T-helper 17 cell (primary cell): ENCODE measurements around the gene NEK7. TPM values are rescaled to one million over a fixed set of nuclear protein-coding genes. Genes with fewer than 3 reads are reported as not detected.
A peak's percentile ranks its signal among the peaks of the same experiment; 100 is the strongest.

Source experiments
- ATAC-seq: fragments of 150-1000 bp; cut with Tn5 transposase; 2 replicates; pipeline ENCODE4 v1.10.0; 2021; ENCODE audit warnings: mild to moderate bottlenecking, moderate library complexity
- DNase-seq, 3 donors: peaks; one replicate each; pipeline versions ENCODE4 v3.0.0 to v3.0.0-alpha.2; 2020 to 2021
- H3K9me3 ChIP-seq: one replicate; pipeline ENCODE4 v1.7.0; 2013; ENCODE audit warnings: low read length, mild to moderate bottlenecking; ENCODE audit not compliant: control insufficient read depth, poor library complexity, severe bottlenecking
- H3K27ac Mint-ChIP-seq: one replicate; pipeline ENCODE4 v1.8.0; 2022; ENCODE audit warnings: mild to moderate bottlenecking, moderate library complexity, mixed read lengths
- H3K27me3 Mint-ChIP-seq: one replicate; pipeline ENCODE4 v1.8.0; 2022; ENCODE audit warnings: mixed read lengths
- H3K36me3 Mint-ChIP-seq: one replicate; pipeline ENCODE4 v1.8.0; 2022; ENCODE audit warnings: low read depth, mixed read lengths
- H3K4me1 Mint-ChIP-seq: one replicate; pipeline ENCODE4 v1.8.0; 2022; ENCODE audit warnings: mild to moderate bottlenecking, mixed read lengths
- H3K4me3 Mint-ChIP-seq: one replicate; pipeline ENCODE4 v1.8.0; 2022; ENCODE audit warnings: mild to moderate bottlenecking, moderate library complexity, mixed read lengths
- total RNA-seq, 4 donors: library from RNA in 2 of 4; stranded (reverse) in 2 of 4; gene quantifications; one replicate each; pipeline ENCODE4 v1.2.3 and lab custom pipeline; 2022 to 2026

NEK7 gene
- total RNA-seq, 2 donors from 2014 or later, result 42.1 to 50.4 TPM

DNA sequence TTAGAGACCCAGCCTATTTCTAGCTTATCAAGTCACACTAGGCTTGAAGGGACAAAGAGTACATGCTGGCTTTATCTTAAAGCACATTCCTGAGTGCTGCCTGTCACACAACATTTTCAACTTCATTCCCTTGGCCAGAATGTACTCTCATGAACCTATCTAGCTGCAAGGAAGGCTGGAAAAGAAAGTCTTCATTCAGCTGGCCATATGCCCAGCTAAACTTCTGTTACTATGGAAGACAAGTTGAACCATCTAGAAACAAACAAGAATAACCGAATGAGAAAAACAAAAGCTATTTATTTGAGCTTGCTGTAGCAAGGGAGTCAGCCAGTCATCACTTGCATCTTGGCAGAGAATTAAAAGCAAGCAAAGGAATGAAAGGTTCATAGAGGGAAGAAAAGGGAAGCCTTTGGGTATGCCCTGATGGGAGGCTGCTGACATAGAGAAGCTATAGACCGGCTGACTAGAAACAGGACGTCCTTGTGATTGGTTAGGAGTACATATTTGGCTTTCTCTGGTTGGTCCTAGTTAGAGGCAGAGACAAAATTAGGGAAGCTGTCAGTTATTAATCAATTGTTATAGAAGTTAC lies 108.4 kb downstream of the NEK7 start:
- Mint-ChIP-seq H3K27ac (peak overlapping the region; percentile 29), H3K4me3 (no peak overlapping the region), H3K4me1 (peaks cover 13% of the 10 kb centered on the region), H3K36me3 (peaks cover 2% of the 10 kb centered on the region), H3K27me3 (no peaks in the 10 kb centered on the region)
- H3K9me3 ChIP-seq, result no peaks in the 10 kb centered on the region
- ATAC-seq (no peak), DNase-seq (no peak)

DNA sequence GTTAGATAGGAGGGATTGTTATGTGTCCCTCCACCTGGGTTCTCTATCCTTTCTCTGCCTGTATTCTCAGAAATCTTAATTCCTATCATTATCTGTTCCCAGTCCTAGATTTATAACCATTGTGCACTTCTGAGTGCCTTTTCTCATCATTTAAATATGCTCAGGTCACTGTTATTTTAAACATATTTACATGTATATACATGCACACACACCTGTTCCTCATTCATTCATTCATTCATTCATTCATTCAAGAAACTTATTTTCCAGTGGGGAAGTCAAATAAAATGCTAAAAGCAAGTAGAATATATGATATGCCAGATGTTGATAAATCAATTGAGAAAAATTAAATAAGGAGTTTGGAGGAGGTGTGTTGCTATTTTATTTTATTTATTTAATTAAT lies 110.3 kb downstream of the NEK7 start:
- H3K9me3 ChIP-seq, result no peaks in the 10 kb centered on the region
- Mint-ChIP-seq H3K4me1 (peaks cover 9% of the 10 kb centered on the region), H3K27me3 (no peaks in the 10 kb centered on the region), H3K36me3 (no peaks in the 10 kb centered on the region), H3K27ac (no peak overlapping the region), H3K4me3 (no peak overlapping the region)
- ATAC-seq (no peak), DNase-seq (no peak)

DNA sequence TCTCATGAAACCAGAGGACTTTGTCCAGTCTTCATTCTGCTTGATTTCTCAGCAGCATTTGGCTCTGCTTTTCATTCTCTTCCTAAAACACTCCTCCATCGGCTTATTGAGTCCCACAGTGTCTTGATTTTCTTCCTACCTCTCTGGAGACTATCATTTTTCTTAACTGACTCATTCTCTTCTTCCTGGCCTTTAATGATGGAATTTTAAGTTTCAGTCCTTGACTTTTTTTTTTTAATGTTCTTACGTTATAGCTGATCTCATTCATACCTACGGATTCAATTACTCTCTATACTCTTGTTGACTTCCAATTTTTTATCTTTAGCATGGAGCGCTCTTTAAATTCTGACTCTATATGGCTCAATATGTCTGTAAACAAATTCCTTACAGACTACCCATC lies 111.1 kb downstream of the NEK7 start:
- ATAC-seq, result no peak
- DNase-seq, result no peak
- no peak overlapping the region for H3K27ac Mint-ChIP-seq

DNA sequence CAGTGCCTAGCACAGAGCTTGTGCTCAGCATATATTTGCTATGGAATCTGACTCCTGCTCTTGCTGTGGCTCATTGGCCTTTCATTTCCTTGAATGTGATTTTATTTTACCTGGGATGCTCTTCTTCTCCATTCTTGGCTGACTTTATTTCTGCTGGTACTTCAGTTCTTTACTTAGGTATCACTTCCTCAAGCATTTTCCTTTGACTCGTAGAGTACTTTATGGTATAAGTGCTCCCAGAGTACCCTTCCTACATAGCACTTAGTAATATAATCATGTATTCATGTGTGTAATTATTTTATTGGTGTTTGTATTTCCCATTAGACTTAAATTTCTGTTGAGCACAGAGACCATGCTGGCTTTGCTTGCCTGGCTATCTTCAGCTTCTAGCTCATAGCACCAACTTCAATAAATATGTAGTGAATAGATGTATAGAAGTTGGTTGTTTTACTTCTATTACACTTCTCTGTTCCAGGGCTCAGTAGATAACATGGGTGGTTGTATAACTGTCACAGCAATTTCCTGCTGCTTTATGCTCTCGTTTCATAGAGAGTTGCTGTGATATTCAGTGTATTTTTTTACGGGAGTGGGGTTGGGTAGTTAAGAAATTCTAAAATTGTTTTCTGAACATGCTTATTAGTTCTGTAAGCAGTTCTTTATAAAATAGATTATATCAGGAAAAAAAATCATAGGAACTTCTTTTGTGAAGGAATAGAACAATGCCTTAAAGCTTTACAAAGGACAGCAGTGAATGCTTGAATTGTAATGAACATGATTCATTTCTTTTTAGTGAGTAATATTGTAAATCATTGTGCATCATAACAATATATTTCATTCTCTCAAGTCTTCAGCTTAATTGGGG lies 112.2 kb downstream of the NEK7 start:
- Mint-ChIP-seq H3K27me3 (no peaks in the 10 kb centered on the region), H3K4me3 (no peak overlapping the region), H3K4me1 (peaks cover 9% of the 10 kb centered on the region), H3K36me3 (no peaks in the 10 kb centered on the region), H3K27ac (no peak overlapping the region)
- DNase-seq (no peak), ATAC-seq (no peak)
- H3K9me3 ChIP-seq, result no peaks in the 10 kb centered on the region

More for the DNA sequence above, 111.1 kb downstream of the NEK7 start:
- peaks cover 9% of the 10 kb centered on the region for H3K4me1 Mint-ChIP-seq
- H3K36me3 Mint-ChIP-seq, result no peaks in the 10 kb centered on the region
- no peaks in the 10 kb centered on the region for H3K27me3 Mint-ChIP-seq
- H3K4me3 Mint-ChIP-seq, result no peak overlapping the region
- H3K9me3 ChIP-seq, result no peaks in the 10 kb centered on the region

DNA sequence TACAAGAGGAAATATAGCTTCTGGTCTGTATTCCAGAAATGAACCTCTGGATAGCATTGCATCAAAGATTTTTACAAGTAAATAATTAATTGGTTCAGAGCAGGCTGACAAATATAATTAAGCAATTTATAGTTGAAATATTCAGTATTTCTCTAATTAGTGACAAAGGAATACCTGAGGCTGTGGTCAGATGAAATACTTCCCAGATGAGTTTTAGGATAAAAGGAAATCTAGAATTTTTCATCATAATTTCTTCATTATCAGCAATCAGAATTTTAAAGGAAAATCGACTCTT lies 112.8 kb downstream of the NEK7 start:
- peaks cover 9% of the 10 kb centered on the region for H3K4me1 Mint-ChIP-seq
- H3K4me3 Mint-ChIP-seq, result no peak overlapping the region
- H3K9me3 ChIP-seq, result no peaks in the 10 kb centered on the region
- ATAC-seq, result no peak
- H3K36me3 Mint-ChIP-seq, result no peaks in the 10 kb centered on the region
- H3K27ac Mint-ChIP-seq, result no peak overlapping the region
- no peaks in the 10 kb centered on the region for H3K27me3 Mint-ChIP-seq
- no peak for DNase-seq

DNA sequence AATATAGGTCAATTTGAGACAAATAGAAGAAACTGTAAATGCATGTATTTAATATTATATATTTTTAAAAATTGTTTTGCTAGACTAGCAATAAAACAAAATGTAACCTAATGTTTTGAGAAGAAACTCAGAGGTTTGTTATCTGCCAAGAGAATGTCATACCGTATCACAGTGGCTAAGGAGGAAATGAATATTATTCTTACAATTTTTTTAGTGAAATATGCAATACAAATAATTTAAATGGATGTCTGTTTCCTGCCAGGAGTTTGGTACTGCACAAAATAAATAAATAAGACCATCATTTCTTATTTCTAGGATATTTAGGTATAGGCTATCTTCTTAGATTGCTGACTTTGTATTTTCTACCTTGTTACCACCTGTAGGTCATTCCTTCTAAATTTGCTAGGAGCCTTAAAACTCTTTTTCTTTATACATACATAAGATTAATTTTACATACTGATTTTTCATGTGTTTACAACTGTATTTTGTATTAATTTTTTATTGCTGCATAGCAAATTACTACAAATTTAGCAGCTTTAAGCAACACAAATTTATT lies 113.6 kb downstream of the NEK7 start:
- H3K9me3 ChIP-seq, result no peaks in the 10 kb centered on the region
- Mint-ChIP-seq H3K4me1 (peaks cover 4% of the 10 kb centered on the region), H3K4me3 (no peak overlapping the region), H3K36me3 (no peaks in the 10 kb centered on the region), H3K27ac (no peak overlapping the region), H3K27me3 (no peaks in the 10 kb centered on the region)
- no peak for DNase-seq
- no peak for ATAC-seq

DNA sequence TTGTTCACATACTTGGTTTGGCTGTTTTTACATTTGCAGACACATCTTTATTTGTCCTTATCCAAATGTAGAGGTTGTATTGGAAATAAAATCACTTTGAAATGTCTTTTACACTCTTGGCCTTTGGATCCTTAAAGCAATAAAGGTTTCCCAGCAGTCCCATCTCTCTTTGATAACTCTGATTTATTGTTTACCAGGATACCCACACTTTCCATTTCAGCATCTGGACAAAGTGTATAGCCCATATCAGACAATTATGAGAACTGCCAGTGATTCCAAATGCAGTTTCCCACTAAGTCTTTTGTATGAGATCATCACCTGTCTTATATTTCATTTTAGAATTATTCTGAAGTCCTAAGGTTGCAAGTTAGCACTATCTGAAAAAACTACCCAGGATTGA lies 114.7 kb downstream of the NEK7 start:
- H3K9me3 ChIP-seq, result no peaks in the 10 kb centered on the region
- no peak overlapping the region for H3K27ac Mint-ChIP-seq
- no peak for DNase-seq
- no peak for ATAC-seq
- H3K4me3 Mint-ChIP-seq, result no peak overlapping the region
- H3K27me3 Mint-ChIP-seq, result no peaks in the 10 kb centered on the region
- no peaks in the 10 kb centered on the region for H3K4me1 Mint-ChIP-seq
- no peaks in the 10 kb centered on the region for H3K36me3 Mint-ChIP-seq

DNA sequence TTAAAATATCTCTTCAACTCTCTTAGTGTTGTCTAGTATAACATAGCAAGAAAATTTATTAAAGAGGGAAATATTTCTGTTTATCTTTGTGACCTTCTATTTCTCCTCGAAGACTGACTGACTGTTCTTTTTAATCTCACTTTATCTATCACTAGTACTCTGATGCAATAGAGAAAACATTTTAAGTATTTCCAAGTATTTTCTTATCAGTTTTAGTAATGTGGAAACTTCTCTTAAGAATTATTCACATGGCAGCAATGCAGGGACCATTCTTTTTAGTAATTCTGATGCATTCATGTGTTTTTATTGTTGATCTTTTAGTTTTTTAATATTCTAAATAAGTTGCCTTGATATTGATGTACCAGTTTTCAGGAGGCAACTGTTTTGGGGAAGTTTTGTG lies 115.7 kb downstream of the NEK7 start:
- H3K9me3 ChIP-seq, result no peaks in the 10 kb centered on the region
- Mint-ChIP-seq H3K4me3 (no peak overlapping the region), H3K36me3 (no peaks in the 10 kb centered on the region), H3K4me1 (no peaks in the 10 kb centered on the region), H3K27ac (no peak overlapping the region), H3K27me3 (no peaks in the 10 kb centered on the region)
- ATAC-seq (no peak), DNase-seq (no peak)

DNA sequence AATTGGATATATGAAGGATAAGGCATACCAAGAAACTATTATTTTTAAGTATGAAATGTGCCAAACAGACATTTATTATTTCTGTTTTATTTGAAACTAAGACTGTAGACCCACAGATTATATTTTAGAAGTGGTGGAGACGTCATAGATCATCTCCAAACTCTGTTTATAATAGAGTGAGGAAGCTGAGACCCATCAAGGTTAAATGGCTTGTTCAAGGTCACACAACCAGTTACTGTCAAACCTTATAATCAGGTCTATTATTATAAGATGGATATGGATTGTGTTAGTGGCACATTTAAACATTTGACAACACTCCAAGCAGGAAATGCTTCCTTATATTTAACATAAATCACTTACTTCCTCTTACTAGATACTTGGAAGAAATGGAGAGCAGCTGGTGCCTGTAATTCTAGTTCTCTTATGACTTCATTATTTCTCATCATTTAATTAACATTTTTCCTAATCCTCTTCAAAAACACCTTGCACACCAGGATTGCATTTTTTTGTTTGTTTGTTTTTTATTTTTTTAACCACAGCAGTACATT lies 117.0 kb downstream of the NEK7 start:
- Mint-ChIP-seq H3K36me3 (no peaks in the 10 kb centered on the region), H3K4me1 (no peaks in the 10 kb centered on the region), H3K27me3 (no peaks in the 10 kb centered on the region), H3K27ac (no peak overlapping the region), H3K4me3 (no peak overlapping the region)
- H3K9me3 ChIP-seq, result no peaks in the 10 kb centered on the region
- ATAC-seq (no peak), DNase-seq (no peak)

DNA sequence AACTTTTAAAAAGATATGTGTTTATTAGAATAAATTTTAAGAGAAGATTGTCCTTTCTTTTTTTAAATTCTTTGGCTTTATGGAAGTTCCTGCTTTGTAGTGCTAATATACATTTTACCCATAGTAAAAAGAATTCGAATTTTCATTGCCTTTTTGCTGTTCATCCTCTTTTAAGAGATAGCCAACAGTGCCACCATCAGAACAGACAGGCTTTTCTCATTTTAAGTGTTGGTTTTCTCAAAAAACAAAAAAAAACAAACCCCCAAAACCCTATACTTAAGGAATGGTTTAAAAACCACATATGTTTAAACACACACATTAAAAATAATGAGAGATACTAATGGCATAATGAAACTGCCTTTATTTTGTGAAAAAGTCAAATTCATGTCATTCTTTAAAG lies 118.8 kb downstream of the NEK7 start:
- H3K4me3 Mint-ChIP-seq, result no peak overlapping the region
- H3K9me3 ChIP-seq, result no peaks in the 10 kb centered on the region
- H3K36me3 Mint-ChIP-seq, result no peaks in the 10 kb centered on the region
- ATAC-seq (no peak), DNase-seq (no peak)
- no peak overlapping the region for H3K27ac Mint-ChIP-seq
- no peaks in the 10 kb centered on the region for H3K4me1 Mint-ChIP-seq
- H3K27me3 Mint-ChIP-seq, result no peaks in the 10 kb centered on the region

DNA sequence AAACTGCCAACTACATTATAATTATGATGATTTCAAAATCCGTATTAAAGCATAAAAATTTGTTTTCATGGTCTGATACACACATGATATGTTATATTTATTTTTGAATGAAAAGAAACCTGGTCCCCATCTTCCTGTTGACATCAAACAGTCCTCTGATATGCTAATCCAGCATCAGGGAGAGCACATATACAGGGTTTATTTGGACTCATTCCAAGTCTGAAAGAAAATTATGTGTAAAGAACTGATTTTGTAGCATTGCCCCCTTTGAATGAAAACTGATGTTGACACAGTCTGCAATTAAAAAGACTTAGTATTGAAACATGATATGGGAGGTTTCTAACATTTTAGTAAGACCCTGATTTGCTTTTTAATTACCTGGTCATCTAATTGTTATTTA lies 119.4 kb downstream of the NEK7 start:
- Mint-ChIP-seq H3K4me3 (no peak overlapping the region), H3K27me3 (no peaks in the 10 kb centered on the region), H3K4me1 (no peaks in the 10 kb centered on the region), H3K36me3 (no peaks in the 10 kb centered on the region), H3K27ac (no peak overlapping the region)
- no peaks in the 10 kb centered on the region for H3K9me3 ChIP-seq
- no peak for DNase-seq
- no peak for ATAC-seq

DNA sequence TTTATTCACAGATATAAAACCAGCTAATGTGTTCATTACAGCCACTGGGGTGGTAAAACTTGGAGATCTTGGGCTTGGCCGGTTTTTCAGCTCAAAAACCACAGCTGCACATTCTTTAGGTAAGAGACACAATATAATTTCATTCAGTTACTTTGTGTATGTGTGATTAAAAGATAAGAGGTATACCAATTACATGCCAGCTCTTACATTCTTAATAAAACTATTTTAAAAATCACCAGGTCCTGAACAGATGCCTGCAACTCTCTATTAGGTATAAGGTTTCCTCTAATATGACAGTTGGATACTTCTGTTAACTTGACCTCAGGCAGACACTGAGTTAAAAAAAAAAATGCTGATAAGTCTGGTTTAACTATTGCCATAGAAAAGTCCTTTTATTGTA lies 122.1 kb downstream of the NEK7 start:
- H3K4me1 Mint-ChIP-seq, result peaks cover 14% of the 10 kb centered on the region

DNA sequence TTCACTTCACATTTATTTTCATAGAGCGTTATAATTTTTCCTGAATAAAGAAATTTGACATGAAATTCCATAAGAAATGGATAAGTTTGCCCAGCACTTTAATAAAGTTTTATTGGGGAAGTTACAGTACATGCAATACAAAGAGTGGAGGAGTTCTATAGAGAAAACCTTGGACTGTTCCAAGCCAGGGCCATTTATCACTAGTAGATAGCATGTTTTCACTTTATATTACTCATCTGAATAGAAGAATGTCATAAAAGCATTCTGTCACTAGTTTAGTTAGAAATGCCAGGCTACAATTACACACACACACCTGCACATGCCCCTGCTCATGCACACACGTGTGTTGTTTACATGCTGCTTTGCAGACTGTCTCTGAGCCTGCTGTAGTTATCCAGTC lies 123.3 kb downstream of the NEK7 start:
- H3K4me1 Mint-ChIP-seq, result peaks cover 14% of the 10 kb centered on the region
- no peak overlapping the region for H3K27ac Mint-ChIP-seq
- no peak overlapping the region for H3K4me3 Mint-ChIP-seq
- H3K27me3 Mint-ChIP-seq, result no peaks in the 10 kb centered on the region
- ATAC-seq (no peak), DNase-seq (no peak)
- H3K9me3 ChIP-seq, result no peaks in the 10 kb centered on the region
- H3K36me3 Mint-ChIP-seq, result peaks cover 7% of the 10 kb centered on the region

More for the DNA sequence above, 122.1 kb downstream of the NEK7 start:
- Mint-ChIP-seq H3K27ac (no peak overlapping the region), H3K4me3 (no peak overlapping the region), H3K27me3 (no peaks in the 10 kb centered on the region), H3K36me3 (peaks cover 7% of the 10 kb centered on the region)
- DNase-seq, result no peak
- no peak for ATAC-seq
- no peaks in the 10 kb centered on the region for H3K9me3 ChIP-seq
